B cell (primary cell): ENCODE results near the gene ANKS1A. TPM values are rescaled to one million over a fixed set of nuclear protein-coding genes. Genes with fewer than 3 reads are reported as not detected.

Experiments
- ATAC-seq: fragments of 200-7000 bp; cut with Tn5 transposase; one replicate; pipeline ENCODE4 v1.10.0; 2021; ENCODE audit warnings: low read depth, mild to moderate bottlenecking, moderate number of reproducible peaks, moderate library complexity
- CTCF ChIA-PET: fragments of 350-600 bp; sonication (Branson Sonifier 250); formaldehyde crosslinking; loops from one replicate; lab custom pipeline; 2021; ENCODE audit warnings: antibody characterized with exemption, inconsistent platforms; lab: Charles Lee
- POLR2A ChIA-PET: fragments of 350-600 bp; sonication (Branson Sonifier 250); formaldehyde crosslinking; loops from one replicate; lab custom pipeline; 2021; ENCODE audit warnings: antibody characterized with exemption; lab: Charles Lee
- DNase-seq: peaks from one replicate; pipeline ENCODE4 v3.0.0; 2013
- H2AFZ ChIP-seq: 2 replicates; pipeline ENCODE4 v1.6.1; 2012; ENCODE audit warnings: mild to moderate bottlenecking, low read depth, low read length; ENCODE audit not compliant: insufficient read depth, poor library complexity, severe bottlenecking
- H3K27ac ChIP-seq, 2 donors: 1 replicate in 1 of 2; 2 replicates in 1 of 2; pipeline ENCODE4 v1.5.1; 2012 to 2013; ENCODE audit warnings: low read length in 2 of 2, mild to moderate bottlenecking in 2 of 2, moderate library complexity in 1 of 2
- H3K27me3 ChIP-seq, 4 experiments: fragments of 200-600 bp in 1 of 4; sonication (generic) in 1 of 4; replicated peaks in 1 of 4; 1 replicate in 2 of 4; 2 replicates in 2 of 4; pipeline versions ENCODE4 v1.6.1 to v1.7.0; 2013 to 2016; ENCODE audit warnings: low read length in 3 of 4, mild to moderate bottlenecking in 2 of 4, mixed read lengths in 1 of 4, moderate library complexity in 1 of 4; ENCODE audit not compliant: insufficient read depth in 4 of 4, control insufficient read depth in 3 of 4; ENCODE audit errors: control extremely low read depth in 1 of 4
- H3K36me3 ChIP-seq, 2 experiments: replicated peaks in 1 of 2; 1 replicate in 1 of 2; 2 replicates in 1 of 2; pipeline versions ENCODE4 v1.6.1 to v1.7.1; 2013; ENCODE audit warnings: low read length in 1 of 2; ENCODE audit not compliant: insufficient read depth in 2 of 2, control insufficient read depth in 1 of 2; ENCODE audit errors: control extremely low read depth in 1 of 2, extremely low read depth in 1 of 2
- H3K4me1 ChIP-seq, 2 donors: fragments of 200-600 bp in 1 of 2; sonication (generic) in 1 of 2; 1 replicate in 1 of 2; 2 replicates in 1 of 2; pipeline versions ENCODE4 v1.5.1 to v1.6.1; 2013 to 2017; ENCODE audit warnings: low read length in 2 of 2; ENCODE audit not compliant: control insufficient read depth in 2 of 2, insufficient read depth in 2 of 2
- H3K4me2 ChIP-seq: replicated peaks from 2 replicates; pipeline ENCODE3; 2012; ENCODE audit warnings: mild to moderate bottlenecking, low read depth, low read length; ENCODE audit not compliant: poor library complexity, severe bottlenecking
- H3K4me3 ChIP-seq, 5 experiments: fragments of 200-600 bp in 1 of 5; sonication (generic) in 1 of 5; 1 replicate in 3 of 5; 2 replicates in 2 of 5; pipeline versions ENCODE4 v1.5.1 to v1.7.0; 2011 to 2016; ENCODE audit warnings: low read length in 4 of 5, mild to moderate bottlenecking in 4 of 5, low read depth in 2 of 5, control low read depth in 1 of 5, moderate library complexity in 1 of 5; ENCODE audit not compliant: insufficient read depth in 1 of 5; ENCODE audit errors: control extremely low read depth in 1 of 5, extremely low read depth in 1 of 5
- H3K79me2 ChIP-seq: fragments of 200-600 bp; sonication (generic); one replicate; pipeline ENCODE4 v1.6.0; 2016; ENCODE audit warnings: low read length; ENCODE audit not compliant: control insufficient read depth, insufficient read depth
- H3K9ac ChIP-seq: fragments of 200-600 bp; sonication (generic); 2 replicates; pipeline ENCODE4 v1.6.1; 2017; ENCODE audit warnings: mild to moderate bottlenecking, low read length, moderate library complexity
- H3K9me3 ChIP-seq, 3 donors: one replicate each; pipeline versions ENCODE4 v1.6.1 to v1.7.1; 2013; ENCODE audit warnings: low read length in 2 of 3; ENCODE audit not compliant: control insufficient read depth in 2 of 3, insufficient read depth in 1 of 3; ENCODE audit errors: control extremely low read depth in 1 of 3
- H4K20me1 ChIP-seq: 2 replicates; pipeline ENCODE4 v1.6.0; 2012; ENCODE audit warnings: mild to moderate bottlenecking, low read length; ENCODE audit not compliant: insufficient read depth, control insufficient read depth, poor library complexity, severe bottlenecking
- H3K27ac Mint-ChIP-seq: one replicate; pipeline ENCODE4 v1.8.0; 2021; ENCODE audit warnings: mixed read lengths
- H3K27me3 Mint-ChIP-seq: one replicate; pipeline ENCODE4 v1.8.0; 2021; ENCODE audit warnings: mixed read lengths
- H3K4me1 Mint-ChIP-seq: one replicate; pipeline ENCODE4 v1.8.0; 2021; ENCODE audit warnings: mixed read lengths
- H3K4me3 Mint-ChIP-seq: one replicate; pipeline ENCODE4 v1.8.0; 2021; ENCODE audit warnings: mixed read lengths
- H3K9me3 Mint-ChIP-seq: one replicate; pipeline ENCODE4 v1.8.0; 2022; ENCODE audit warnings: mixed read lengths; ENCODE audit not compliant: insufficient read depth
- EZH2 ChIP-seq: IDR thresholded peaks from 2 replicates; pipeline ENCODE4 v1.6.1; 2012; ENCODE audit warnings: borderline replicate concordance, low read depth, mild to moderate bottlenecking, moderate library complexity, low read length; ENCODE audit not compliant: insufficient read depth, poor library complexity, severe bottlenecking
- WGBS: methylation state at CpG from one replicate; pipeline ENCODE4 v1.1.5; 2013; ENCODE audit warnings: missing lambda C conversion rate; ENCODE audit not compliant: insufficient coverage; 5-methylcytosine and 5-hydroxymethylcytosine counted together
- intact Hi-C: fragments of 100-400 bp; cut with micrococcal nuclease; formaldehyde crosslinking; loops from one replicate; pipeline ENCODE4 v1.10.0; 2022
- polyA plus RNA-seq: library from polyadenylated mRNA; depleted of rRNA; stranded (reverse); fragments of >200 nt; gene quantifications from 2 replicates; pipeline ENCODE4 v1.2.3, GENCODE V29; 2012
- total RNA-seq, 2 donors: library from RNA; stranded (reverse); fragments of 120-200 nt in 1 of 2; gene quantifications; 1 replicate in 1 of 2; 2 replicates in 1 of 2; pipeline versions ENCODE4 v1.2.3 to v1.2.4, GENCODE V29; 2013 to 2022
- TF ChIP-seq, protein P1 (sequence below): fragments of 200-600 bp; IDR thresholded peaks from one replicate; pipeline ENCODE4 v1.8.0; 2022; ENCODE audit warnings: antibody characterized with exemption, mild to moderate bottlenecking

ANKS1A gene
- total and polyA plus RNA-seq, 2 donors (not counting 1 experiment from before 2014, with no cell fraction given) = 3.4 to 19.7 TPM

DNA sequence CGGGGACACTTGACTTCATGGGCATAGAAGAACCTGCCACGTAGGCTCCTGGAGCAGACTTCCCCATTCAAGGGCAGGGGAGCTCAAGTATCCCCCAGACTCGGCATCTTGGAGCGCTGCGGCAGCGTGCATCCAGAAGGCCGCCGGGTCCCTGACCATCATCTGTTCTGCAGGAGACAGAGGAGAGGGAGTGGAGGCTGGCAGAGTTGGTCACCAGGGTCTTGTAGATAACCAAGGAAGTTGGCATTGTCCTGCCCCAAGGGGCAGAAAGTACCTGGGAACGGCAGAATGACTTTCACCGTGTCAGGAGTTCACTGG is 169.3 kb downstream of the ANKS1A start:
- intact Hi-C loops = no loop called here
- Histone ChIP-seq H3K9me3 (no peaks in the 10 kb centered on the region), H3K4me1 (peaks cover 0 to 8% of the 10 kb centered on the region in 2 donors), H4K20me1 (no peaks in the 10 kb centered on the region), H3K27ac (no peak overlapping the region), H3K79me2 (no peaks in the 10 kb centered on the region), H3K4me3 (no peak overlapping the region), H3K4me2 (no peak overlapping the region), H3K27me3 (no peaks in the 10 kb centered on the region), H3K9ac (no peak overlapping the region), H3K36me3 (peaks cover 0 to 2% of the 10 kb centered on the region in 2 experiments), H2AFZ (no peak overlapping the region)
- CTCF ChIA-PET = no interaction called here
- Mint-ChIP-seq H3K4me3 (no peak overlapping the region), H3K27ac (no peak overlapping the region), H3K4me1 (peaks cover 8% of the 10 kb centered on the region), H3K9me3 (no peaks in the 10 kb centered on the region), H3K27me3 (no peaks in the 10 kb centered on the region)
- ATAC-seq (no peak), DNase-seq (no peak)
- no peak for TF ChIP-seq EZH2
- TF ChIP-seq, protein P1, sequence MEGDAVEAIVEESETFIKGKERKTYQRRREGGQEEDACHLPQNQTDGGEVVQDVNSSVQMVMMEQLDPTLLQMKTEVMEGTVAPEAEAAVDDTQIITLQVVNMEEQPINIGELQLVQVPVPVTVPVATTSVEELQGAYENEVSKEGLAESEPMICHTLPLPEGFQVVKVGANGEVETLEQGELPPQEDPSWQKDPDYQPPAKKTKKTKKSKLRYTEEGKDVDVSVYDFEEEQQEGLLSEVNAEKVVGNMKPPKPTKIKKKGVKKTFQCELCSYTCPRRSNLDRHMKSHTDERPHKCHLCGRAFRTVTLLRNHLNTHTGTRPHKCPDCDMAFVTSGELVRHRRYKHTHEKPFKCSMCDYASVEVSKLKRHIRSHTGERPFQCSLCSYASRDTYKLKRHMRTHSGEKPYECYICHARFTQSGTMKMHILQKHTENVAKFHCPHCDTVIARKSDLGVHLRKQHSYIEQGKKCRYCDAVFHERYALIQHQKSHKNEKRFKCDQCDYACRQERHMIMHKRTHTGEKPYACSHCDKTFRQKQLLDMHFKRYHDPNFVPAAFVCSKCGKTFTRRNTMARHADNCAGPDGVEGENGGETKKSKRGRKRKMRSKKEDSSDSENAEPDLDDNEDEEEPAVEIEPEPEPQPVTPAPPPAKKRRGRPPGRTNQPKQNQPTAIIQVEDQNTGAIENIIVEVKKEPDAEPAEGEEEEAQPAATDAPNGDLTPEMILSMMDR = no peak
- 100% methylated on average over 8 of the region's 10 CpGs for WGBS
- POLR2A ChIA-PET = no interaction called here

DNA sequence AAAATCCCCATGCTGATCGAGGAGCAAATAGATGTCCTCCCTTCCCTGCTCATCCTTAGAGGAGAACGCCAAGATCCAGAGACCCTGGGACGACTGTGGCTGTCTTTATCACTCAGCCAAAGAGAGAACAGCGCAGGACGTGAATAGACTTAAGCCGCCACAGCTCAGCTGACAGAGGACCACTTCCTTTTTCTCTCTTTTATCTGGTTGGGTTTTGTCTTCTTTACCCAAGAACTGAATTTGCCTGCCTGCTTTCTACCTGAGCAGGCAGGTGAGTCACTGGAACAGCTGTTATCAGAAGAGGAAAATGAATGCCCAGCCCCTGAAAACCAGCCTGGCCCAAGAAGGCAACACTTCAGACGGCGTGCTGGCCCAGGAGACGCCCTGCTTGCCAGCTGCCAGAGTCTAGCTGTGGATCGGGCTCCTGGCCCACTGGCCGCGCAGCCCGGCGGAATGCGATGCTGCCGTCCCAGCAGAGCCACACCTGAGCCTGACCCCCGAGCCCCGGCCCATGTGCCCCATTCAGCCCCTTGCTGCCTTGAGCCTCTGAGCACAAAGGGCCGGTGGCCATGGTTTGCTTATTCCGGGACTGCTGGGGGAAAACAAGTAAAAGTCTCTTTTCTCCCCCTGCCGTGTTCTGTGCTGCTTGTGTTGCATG is 169.9 kb downstream of the ANKS1A start:
- H3K27ac Mint-ChIP-seq = no peak overlapping the region
- H3K4me1 Mint-ChIP-seq = peaks cover 8% of the 10 kb centered on the region
- no peak for TF ChIP-seq EZH2
- TF ChIP-seq, protein P1 = no peak
- no peak overlapping the region for H3K4me3 Mint-ChIP-seq
- H3K4me2 ChIP-seq = no peak overlapping the region
- H2AFZ ChIP-seq = no peak overlapping the region
- no peaks in the 10 kb centered on the region for H3K27me3 ChIP-seq
- no peaks in the 10 kb centered on the region for H3K9me3 ChIP-seq
- peaks cover 0 to 2% of the 10 kb centered on the region in 2 experiments for H3K36me3 ChIP-seq
- DNase-seq = peak; percentile 30
- H3K4me3 ChIP-seq = no peak overlapping the region
- H3K9ac ChIP-seq = no peak overlapping the region
- CTCF ChIA-PET = no interaction called here
- 87% methylated on average over 20 of the region's 21 CpGs for WGBS
- H4K20me1 ChIP-seq = no peaks in the 10 kb centered on the region
- no peaks in the 10 kb centered on the region for H3K79me2 ChIP-seq
- intact Hi-C loops = no loop called here
- H3K9me3 Mint-ChIP-seq = no peaks in the 10 kb centered on the region
- ATAC-seq = peak; percentile 45
- peaks cover 0 to 8% of the 10 kb centered on the region in 2 donors for H3K4me1 ChIP-seq
- H3K27ac ChIP-seq = no peak overlapping the region
- POLR2A ChIA-PET = no interaction called here
- H3K27me3 Mint-ChIP-seq = no peaks in the 10 kb centered on the region
